PC-9 (cell line): ENCODE data around the gene EDDM13.

Experiments used
- CTCF ChIP-seq: fragments of 200-600 bp; sonication (generic); conservative IDR thresholded peaks from 2 replicates; pipeline ENCODE4 v1.6.1; 2017; ENCODE audit warnings: mixed run types, antibody characterized with exemption, mild to moderate bottlenecking, moderate library complexity
- EZH2 ChIP-seq: fragments of 200-600 bp; sonication (generic); IDR thresholded peaks from 2 replicates; pipeline ENCODE4 v1.8.0; 2017; ENCODE audit warnings: antibody characterized with exemption, low read depth

DNA sequence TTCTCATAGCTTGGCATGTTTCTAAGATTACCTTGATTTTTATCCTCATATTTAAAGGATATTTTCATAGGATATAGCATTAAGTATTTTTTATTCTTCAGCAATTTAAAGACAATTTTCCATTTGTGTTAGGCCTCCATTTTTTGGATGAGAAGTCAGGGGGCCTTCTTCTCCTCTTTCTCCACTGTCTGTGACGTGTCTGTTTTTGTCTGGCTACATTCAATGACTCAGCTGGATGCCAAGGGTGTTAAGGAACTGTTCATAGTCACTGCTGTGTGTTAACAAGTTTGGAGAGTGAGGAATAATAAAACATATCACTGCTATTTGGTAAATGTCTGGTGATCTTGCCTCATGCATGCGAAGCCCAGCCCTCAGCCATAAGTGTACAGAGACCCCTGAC is 84.4 kb downstream of the EDDM13 start:
- TF ChIP-seq CTCF (no peak), EZH2 (no peak)
